ENCODE data around the gene RCAN2.

Gene RCAN2

DNA sequence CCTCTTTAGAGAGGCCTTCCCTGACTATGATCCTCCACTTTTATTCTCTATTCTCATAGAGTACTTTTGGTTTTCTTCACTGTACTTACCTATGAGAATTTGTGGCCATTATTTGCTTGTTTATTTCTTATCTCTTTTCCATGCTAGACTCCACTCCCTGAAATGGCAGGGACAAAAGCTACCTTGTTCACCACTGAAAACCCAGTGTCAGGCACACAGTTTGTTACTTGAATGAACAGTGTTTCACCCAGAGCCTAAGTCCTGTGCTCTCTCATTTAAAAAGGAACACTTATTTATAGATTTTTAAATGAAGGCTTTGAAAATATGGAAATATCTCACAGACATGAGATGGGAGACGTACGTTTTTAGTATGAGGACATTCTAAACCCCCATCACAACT, 272.8 kb downstream of the RCAN2 start:
- no peak overlapping the region for H3K4me3 ChIP-seq (ENCODE audit: control insufficient read depth, low read depth, low read length)
- TF ChIP-seq, protein P1, sequence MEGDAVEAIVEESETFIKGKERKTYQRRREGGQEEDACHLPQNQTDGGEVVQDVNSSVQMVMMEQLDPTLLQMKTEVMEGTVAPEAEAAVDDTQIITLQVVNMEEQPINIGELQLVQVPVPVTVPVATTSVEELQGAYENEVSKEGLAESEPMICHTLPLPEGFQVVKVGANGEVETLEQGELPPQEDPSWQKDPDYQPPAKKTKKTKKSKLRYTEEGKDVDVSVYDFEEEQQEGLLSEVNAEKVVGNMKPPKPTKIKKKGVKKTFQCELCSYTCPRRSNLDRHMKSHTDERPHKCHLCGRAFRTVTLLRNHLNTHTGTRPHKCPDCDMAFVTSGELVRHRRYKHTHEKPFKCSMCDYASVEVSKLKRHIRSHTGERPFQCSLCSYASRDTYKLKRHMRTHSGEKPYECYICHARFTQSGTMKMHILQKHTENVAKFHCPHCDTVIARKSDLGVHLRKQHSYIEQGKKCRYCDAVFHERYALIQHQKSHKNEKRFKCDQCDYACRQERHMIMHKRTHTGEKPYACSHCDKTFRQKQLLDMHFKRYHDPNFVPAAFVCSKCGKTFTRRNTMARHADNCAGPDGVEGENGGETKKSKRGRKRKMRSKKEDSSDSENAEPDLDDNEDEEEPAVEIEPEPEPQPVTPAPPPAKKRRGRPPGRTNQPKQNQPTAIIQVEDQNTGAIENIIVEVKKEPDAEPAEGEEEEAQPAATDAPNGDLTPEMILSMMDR (conservative IDR thresholded peaks at IDR 0.05; ENCODE audit: control insufficient read depth, insufficient read depth, low read depth, low read length), result no peak
- no peak for DNase-seq (ENCODE audit: low read depth)

GRCh38 chr6:46217671-46218131, 273.5 kb downstream of the RCAN2 start:
- peak; percentile 93 for DNase-seq (ENCODE audit: low read depth)
- no peak overlapping the region for H3K4me3 ChIP-seq (ENCODE audit: control insufficient read depth, low read depth, low read length)
- TF ChIP-seq, protein P1 (conservative IDR thresholded peaks at IDR 0.05; ENCODE audit: control insufficient read depth, insufficient read depth, low read depth, low read length), result no peak

DNA sequence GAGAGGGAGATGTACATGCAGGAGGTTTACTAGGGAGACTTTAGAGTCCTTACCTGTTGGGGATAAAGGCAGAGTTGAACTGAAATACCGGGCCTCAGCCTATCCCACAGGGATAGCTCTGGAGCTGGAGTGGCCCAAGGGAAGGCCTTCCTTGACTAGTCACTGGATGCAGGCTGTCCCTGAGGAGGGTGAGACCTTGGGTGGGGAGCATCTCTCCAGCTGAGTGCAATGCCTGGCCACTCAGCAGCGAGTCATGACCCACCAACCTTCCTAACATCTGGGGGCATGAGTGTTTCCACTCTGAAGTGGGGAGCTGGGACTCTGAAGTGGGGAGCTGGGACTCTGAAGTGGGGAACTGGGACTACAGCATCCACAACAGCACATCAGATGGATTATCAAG, 274.4 kb downstream of the RCAN2 start:
- TF ChIP-seq, protein P1 (conservative IDR thresholded peaks at IDR 0.05; ENCODE audit: control insufficient read depth, insufficient read depth, low read depth, low read length), result no peak
- peak; percentile 70 for DNase-seq (ENCODE audit: low read depth)
- H3K4me3 ChIP-seq (ENCODE audit: control insufficient read depth, low read depth, low read length), result no peak overlapping the region

DNA sequence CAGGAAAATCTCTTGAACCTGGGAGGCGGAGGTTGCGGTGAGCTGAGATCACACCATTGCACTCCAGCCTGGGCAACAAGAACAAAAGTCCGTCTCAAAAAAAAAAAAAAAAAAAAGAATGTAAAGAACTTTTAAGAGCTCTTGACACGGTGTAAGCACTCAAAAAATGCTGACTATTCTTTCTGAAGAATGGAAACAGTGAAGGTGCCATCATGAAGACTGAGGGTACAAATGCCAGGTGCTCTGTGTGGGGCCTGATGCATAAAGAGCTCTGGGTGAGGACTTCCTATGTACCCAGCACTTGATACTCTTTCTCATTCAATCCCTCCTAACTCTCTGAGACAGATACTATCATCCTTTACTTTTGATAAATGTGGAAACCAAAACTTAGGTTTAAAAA, 275.5 kb downstream of the RCAN2 start:
- DNase-seq (ENCODE audit: low read depth), result no peak
- TF ChIP-seq, protein P1 (conservative IDR thresholded peaks at IDR 0.05; ENCODE audit: control insufficient read depth, insufficient read depth, low read depth, low read length), result no peak
- no peak overlapping the region for H3K4me3 ChIP-seq (ENCODE audit: control insufficient read depth, low read depth, low read length)

DNA sequence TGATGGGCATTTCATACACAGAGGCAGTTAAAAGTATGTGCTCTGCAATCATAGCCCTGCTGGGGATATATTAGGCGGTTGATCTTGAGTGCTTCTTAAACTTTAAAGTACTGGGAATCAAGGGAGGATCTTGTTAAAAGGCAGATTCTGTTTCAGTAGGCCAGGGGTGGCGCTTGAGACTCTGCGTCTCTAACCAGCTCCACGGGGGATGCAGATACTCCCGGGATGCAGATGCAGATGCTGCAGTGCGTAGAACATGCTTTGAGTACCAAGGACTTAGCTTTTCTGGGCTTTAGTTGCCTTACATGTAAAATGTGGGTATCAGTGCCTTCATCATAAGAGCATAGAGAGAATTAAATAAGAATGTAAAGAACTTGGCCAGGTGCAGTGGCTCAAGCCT, 276.0 kb downstream of the RCAN2 start:
- DNase-seq (ENCODE audit: low read depth), result no peak
- H3K4me3 ChIP-seq (ENCODE audit: control insufficient read depth, low read depth, low read length), result no peak overlapping the region
- TF ChIP-seq, protein P1 (conservative IDR thresholded peaks at IDR 0.05; ENCODE audit: control insufficient read depth, insufficient read depth, low read depth, low read length), result no peak

DNA sequence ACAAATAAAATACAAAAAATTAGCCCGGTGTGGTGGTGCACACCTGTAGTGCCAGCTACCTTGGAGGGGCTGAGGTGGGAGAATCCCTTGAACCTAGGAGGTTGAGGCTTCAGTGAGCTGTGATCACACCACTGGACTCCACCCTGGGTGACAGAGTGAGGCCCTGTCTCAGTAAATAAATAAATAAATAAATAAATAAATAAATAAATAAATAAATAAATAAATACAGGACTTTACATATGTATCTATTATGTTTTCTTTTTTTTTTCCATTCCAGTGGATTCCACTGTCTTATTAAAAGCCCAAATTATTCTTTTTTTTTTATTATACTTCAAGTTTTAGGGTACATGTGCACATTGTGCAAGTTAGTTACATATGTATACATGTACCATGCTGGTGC, 279.3 kb downstream of the RCAN2 start:
- TF ChIP-seq, protein P1 (conservative IDR thresholded peaks at IDR 0.05; ENCODE audit: control insufficient read depth, insufficient read depth, low read depth, low read length), result no peak

GRCh38 chr6:46210294-46210693, 281.0 kb downstream of the RCAN2 start:
- TF ChIP-seq, protein P1 (conservative IDR thresholded peaks at IDR 0.05; ENCODE audit: control insufficient read depth, insufficient read depth, low read depth, low read length), result no peak
- no peak overlapping the region for H3K4me3 ChIP-seq (ENCODE audit: control insufficient read depth, low read depth, low read length)
- peak; percentile 54 for DNase-seq (ENCODE audit: low read depth)

More for the DNA sequence above, 279.3 kb downstream of the RCAN2 start:
- DNase-seq (ENCODE audit: low read depth), result no peak
- no peak overlapping the region for H3K4me3 ChIP-seq (ENCODE audit: control insufficient read depth, low read depth, low read length)
